ENCODE data around the gene PDGFRB. TPM values are rescaled to one million over a fixed set of nuclear protein-coding genes. Genes with fewer than 3 reads are reported as not detected.

The PDGFRB gene
- total RNA-seq, 4 donors from 2014 or later: 17.5 to 87.5 (median 31.2) TPM

DNA sequence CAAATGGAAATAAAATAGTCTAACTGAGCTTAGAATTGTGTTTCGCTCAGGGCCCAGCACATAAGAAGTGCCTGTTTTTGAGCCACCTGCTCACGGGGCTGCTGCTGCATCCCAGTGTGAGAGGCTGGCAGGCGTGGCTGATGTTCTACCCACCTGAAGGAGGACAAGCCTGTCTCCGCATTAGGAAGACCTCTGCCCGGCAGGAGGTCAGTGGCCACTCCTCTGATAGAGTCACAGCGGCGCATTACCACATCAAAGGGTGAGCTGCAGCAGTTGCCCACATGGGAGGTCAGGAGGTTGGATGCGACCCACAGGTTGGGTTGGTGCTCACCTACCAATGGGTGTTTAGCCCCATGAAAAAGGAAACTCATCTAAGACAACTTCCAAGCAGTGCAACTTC lies 30.5 kb upstream of the PDGFRB start:
- Histone ChIP-seq H3K4me1 (peaks cover 0 to 73% (median 13%) of the 10 kb centered on the region in 4 donors), H3K36me3 (no peaks in the 10 kb centered on the region), H3K4me3 (no peak overlapping the region), H3K27ac (peak overlapping the region in 2 of 4 donors; percentile 89 to 95), H3K9me3 (no peaks in the 10 kb centered on the region), H3K27me3 (no peaks in the 10 kb centered on the region)
- TF ChIP-seq CTCF (IDR thresholded peaks at IDR 0.05): no peak
- no peak for TF ChIP-seq POLR2A (IDR thresholded peaks at IDR 0.05)
- peak in 2 of 3 donors; percentile 53 to 58 for DNase-seq

DNA sequence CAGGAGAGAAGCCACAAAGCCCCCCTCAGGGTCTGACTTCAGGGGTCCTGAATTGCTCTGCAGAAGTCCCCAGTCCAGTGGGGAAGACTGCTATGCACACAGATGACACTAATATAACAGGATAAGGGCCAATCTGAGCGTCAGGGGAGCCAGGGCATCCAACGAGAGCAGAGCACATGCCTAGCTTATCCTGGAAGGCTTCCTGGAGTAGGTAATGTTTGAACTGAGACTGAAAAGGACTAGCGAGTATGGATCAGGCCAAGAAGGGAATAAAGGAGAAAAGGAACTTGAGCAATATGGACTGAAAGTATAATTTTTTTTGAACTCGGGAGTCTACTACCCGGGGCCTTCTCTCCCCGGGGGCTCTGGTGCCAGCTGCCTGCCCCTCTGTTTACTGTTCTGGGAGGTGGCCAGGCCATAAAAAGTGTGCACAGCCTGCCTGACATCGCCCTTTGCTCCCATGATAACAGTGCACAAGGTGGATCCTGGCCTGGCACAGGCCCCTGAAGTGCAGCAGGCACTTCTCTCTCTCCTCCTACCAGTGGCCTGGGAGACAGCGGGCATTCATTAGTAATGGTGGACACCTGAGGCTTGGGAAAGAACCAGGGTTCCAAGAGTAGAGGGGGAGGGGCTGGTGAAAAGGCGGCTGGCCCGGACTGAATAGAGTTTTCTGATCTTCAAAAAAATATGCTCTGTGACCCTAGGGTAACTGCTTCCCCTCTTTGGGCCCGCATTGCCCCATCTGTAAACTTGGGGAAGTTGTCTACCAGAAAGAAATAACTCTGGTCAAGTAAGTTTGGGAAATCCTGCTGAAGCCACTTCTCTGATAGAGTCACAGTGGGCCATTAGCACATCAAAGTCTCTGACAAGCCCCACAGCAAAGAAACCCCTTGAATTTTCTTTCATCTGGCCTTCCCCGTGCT lies 29.6 kb upstream of the PDGFRB start:
- H3K9me3 ChIP-seq: no peaks in the 10 kb centered on the region
- TF ChIP-seq POLR2A (IDR thresholded peaks at IDR 0.05) (peak in 1 of 2 donors; percentile 50), CTCF (IDR thresholded peaks at IDR 0.05) (peak in 1 of 6 experiments; percentile 9)
- H3K27me3 ChIP-seq: no peaks in the 10 kb centered on the region
- peak overlapping the region in 3 of 4 donors; percentile 57 to 95 (median 89) for H3K27ac ChIP-seq
- H3K4me1 ChIP-seq: peaks cover 0 to 79% (median 14%) of the 10 kb centered on the region in 4 donors
- H3K36me3 ChIP-seq: no peaks in the 10 kb centered on the region
- peak in 2 of 3 donors; percentile 88 to 91 for DNase-seq
- no peak overlapping the region for H3K4me3 ChIP-seq

GRCh38 chr5:150184006-150184405 lies 28.4 kb upstream of the PDGFRB start:
- TF ChIP-seq CTCF (IDR thresholded peaks at IDR 0.05) (no peak), POLR2A (IDR thresholded peaks at IDR 0.05) (no peak)
- H3K36me3 ChIP-seq: no peaks in the 10 kb centered on the region
- peaks cover 0 to 83% (median 24%) of the 10 kb centered on the region in 4 donors for H3K4me1 ChIP-seq
- no peaks in the 10 kb centered on the region for H3K9me3 ChIP-seq
- no peaks in the 10 kb centered on the region for H3K27me3 ChIP-seq
- peak in 1 of 3 donors; percentile 46 for DNase-seq
- H3K4me3 ChIP-seq: no peak overlapping the region
- H3K27ac ChIP-seq: peak overlapping the region in 3 of 4 donors; percentile 57 to 95 (median 89)

- peak in 1 of 3 donors; percentile 50 for DNase-seq
- peaks cover 0 to 85% (median 26%) of the 10 kb centered on the region in 4 donors for H3K4me1 ChIP-seq
- no peaks in the 10 kb centered on the region for H3K9me3 ChIP-seq
- peak overlapping the region in 3 of 4 donors; percentile 75 to 95 (median 89) for H3K27ac ChIP-seq
- TF ChIP-seq POLR2A (IDR thresholded peaks at IDR 0.05): no peak
- no peak for TF ChIP-seq CTCF (IDR thresholded peaks at IDR 0.05)
- no peak overlapping the region for H3K4me3 ChIP-seq
- no peaks in the 10 kb centered on the region for H3K36me3 ChIP-seq
- H3K27me3 ChIP-seq: no peaks in the 10 kb centered on the region
Measured at GRCh38 chr5:150183436-150183835, 27.8 kb upstream of the PDGFRB start.

DNA sequence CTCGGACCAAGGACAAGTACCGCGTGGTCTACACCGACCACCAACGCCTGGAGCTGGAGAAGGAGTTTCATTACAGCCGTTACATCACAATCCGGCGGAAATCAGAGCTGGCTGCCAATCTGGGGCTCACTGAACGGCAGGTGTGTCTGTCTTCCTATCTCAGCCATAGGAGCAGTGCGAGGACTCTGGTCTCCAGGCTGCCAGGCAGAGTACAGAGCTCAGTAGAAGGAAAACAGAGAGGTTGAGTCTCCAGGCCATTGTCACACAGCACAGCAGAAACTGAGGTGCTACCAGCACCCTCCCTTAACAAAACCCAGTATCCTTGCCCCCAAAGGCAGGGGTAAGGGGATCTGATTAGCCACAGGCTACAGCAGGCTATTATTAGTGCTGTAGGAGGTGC lies 27.1 kb upstream of the PDGFRB start:
- Histone ChIP-seq H3K9me3 (no peaks in the 10 kb centered on the region), H3K27ac (peak overlapping the region in 3 of 4 donors; percentile 75 to 95 (median 89)), H3K4me1 (peaks cover 0 to 92% (median 28%) of the 10 kb centered on the region in 4 donors), H3K36me3 (no peaks in the 10 kb centered on the region), H3K27me3 (no peaks in the 10 kb centered on the region), H3K4me3 (no peak overlapping the region)
- no peak for TF ChIP-seq CTCF (IDR thresholded peaks at IDR 0.05)
- TF ChIP-seq POLR2A (IDR thresholded peaks at IDR 0.05): no peak
- DNase-seq: peak in 2 of 3 donors; percentile 61 to 64
